ENCODE data around the gene LCN9.
"Not testable (repeated sequence)": the region's sequence is repeated elsewhere in the genome, so short reads cannot be mapped to it uniquely, and the experiment has no call there.

LCN9 gene

DNA sequence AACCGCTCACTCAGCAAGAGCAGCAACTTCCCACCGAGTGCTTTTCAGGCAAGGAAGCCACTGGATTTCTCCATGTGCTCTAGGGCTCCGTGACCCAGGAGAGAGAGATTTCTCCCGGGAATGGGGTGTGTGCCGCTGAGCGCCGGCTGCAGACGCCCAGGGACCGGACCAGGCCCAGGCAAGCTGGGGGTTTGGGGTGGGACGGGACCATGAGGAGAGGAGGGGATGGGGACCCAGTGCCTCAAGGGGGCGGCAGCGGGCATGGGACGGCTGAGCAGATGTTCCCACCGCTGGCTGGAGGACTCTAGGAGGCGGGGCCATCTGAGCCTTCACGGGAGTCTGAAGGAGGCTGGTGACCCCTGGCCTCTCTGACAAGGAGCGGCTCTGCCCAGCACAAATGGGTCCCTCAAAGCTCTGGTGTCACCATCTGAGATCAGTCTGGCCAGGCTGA is 8.5 kb downstream of the LCN9 start:
- DNase-seq (ENCODE audit: low read depth, low spot score) = no peak

DNA sequence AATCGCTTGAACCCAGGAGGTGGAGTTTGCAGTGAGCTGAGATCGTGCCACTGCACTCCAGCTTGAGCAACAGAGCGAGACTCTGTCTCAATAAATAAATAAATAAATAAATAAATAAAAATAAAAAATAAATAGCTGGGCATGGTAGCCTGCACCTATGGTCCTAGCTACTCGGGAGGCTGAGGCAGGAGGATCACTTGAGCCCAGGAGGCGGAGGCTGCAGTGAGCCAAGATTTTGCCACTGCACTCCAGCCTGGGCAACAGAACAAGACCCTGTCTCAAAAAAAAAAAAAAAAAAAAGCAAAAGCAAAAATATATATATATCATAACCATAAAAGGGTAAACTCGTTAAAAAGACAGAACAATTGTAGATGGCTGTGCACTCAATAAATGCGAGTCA is 9.7 kb downstream of the LCN9 start:
- DNase-seq (ENCODE audit: low read depth, low spot score) = not testable (repeated sequence)

DNA sequence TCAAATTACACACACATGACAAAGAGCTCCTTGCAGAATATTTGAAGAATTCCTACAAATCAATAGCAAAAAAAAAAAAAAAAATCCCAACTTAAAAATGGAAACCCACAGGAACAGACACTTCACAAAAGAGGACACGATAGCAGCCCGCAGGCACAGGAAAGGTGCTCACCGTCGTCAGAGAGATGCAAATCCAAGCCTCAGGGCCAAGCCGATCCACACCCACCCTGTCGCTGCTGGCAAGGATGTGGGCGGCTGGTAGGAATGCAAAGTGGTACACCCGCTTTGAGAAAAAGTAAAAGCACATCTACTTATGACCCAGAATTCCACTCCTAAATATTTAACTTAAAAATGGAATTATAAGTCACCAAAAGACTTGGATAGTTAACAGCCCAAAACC is 10.8 kb downstream of the LCN9 start:
- DNase-seq (ENCODE audit: low read depth, low spot score) = no peak

DNA sequence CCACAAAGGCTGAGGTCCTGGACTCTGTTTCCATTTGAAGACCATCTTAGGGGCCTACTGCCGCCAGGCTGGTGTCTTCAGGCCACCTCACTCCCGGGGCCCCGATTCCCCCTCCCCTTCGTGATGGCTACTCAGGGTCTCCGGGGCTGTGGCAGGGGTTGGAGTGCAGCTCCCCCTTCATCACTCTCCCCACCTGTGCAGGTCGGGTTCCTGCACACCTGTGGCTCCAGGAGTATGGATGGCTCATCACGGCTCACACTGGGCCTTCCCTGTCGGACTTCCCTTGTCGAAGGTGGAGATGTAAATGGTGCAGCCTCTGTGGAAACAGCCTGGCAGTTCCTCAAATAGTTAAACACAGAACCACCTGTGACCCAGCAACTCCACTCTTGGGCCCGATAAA is 11.9 kb downstream of the LCN9 start:
- no peak for DNase-seq (ENCODE audit: low read depth, low spot score)

DNA sequence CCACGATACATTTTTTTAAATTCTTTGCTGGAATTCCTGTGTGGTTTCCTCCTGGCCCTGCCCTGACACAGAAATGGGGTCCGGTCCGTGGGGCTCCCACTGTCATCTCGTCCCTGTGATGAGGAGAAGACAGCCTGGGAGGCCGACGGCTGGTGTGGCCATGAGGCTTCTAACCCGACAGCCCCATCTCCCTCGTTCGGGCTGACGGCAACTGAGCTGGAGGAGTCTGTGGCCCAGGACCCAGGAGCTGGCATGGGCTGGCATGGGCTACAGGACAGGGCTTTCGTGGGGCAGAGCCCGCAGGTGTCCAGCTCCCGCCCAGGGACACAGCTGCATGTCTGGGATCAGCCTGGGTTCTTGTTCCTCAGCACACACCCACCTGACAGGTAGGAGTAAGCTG is 13.8 kb downstream of the LCN9 start:
- no peak for DNase-seq (ENCODE audit: low read depth, low spot score)

DNA sequence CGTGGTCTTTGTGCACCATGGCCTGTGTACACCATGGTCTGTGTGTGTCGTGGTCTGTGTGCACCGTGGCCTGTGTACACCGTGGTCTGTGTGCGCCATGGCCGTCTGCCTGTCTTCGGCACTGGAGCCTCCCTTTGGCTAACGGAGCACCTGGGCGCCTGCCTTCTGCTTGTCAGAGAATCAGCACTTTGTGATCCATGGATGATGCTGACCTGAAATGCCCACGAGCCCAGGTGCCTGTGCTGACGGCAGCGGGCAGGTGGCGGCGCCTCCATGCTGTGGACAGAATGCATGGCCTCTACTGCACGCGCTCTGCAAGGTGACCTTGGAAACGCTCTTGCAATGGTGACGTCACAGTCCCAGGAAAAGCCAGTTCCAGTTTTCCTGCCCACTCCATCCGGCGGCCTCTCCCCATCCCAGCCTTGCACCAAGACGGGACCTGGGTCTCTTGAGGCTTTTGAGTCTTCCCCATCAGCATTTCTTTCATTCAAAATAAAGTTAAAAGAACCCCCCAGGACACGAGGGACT is 14.6 kb downstream of the LCN9 start:
- no peak for DNase-seq (ENCODE audit: low read depth, low spot score)

DNA sequence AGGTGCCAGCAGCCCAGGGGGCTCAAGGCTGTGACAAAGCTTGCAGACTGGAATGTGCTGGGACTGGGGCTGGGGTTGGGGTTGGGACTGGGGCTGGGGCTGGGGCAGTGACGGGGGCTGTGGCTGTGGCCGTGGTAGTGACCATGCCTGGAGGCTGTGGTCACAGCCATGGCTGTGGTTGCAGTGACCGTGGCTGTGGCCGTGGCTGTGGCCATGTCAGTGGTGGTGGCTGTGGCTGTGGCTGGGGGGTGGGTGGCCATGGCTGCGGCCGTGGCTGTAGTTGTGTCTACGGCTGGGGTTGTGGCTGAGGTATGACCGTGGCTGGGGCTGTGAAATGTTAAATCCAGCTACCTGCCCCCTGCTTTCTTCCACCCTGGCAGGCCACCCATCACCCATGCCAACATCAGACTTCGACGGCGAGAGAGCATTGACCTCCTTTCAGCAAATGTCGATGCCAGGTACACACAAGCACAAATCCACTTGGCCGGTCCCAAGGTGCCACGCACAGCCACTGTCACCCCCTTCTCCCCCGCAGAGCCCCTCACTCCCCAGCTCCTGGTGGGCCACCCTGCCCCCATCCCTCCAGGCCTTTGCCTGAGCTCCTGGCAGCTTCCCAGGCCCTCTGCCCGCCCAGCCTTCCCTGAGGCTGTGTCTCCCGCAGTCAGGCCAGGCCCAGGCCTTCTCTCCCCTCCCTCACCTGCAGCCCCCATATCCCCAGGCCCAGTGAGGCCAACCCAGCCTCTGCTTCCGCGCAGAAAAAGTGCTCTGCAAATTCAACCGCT is 15.3 kb downstream of the LCN9 start:
- no peak for DNase-seq (ENCODE audit: low read depth, low spot score)

DNA sequence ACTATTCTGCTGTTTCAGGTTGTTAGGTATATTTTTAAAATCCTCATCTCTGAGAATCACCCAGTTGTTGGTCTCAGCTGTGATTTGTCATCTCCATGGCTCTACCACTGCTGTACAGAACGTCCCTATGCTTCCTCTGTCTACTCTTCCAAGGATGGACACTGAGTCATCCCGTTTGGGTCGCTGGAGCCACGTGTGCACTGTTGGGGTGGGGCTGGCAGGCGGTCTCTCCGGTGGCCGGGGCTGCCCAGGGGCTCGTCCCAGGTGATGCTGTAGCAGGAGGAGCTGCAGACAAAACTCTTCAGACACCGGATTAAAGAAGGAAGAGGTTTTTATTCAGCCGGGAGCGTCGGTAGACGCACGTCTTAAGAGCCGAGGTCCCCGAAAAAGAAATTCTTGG is 16.9 kb downstream of the LCN9 start:
- DNase-seq (ENCODE audit: low read depth, low spot score) = no peak

DNA sequence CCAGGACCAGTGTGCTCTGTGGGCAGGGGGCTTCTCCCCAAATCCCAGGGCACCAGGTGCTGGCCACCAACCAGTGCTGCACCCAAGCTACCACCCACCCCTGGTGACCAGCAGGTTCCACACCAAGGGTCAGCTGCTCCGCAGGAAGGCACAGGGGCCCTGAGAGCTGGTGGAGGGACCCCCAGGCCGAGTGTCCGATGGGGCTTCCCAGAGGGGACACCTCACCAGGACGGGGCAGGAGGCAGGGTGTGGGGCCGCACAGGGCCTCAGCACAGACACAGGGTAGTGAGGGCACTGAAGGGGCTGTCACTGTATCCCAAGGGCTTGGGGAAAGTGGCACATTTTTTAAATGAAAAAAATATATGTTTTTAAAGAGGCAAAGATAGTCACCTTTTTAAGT is 18.1 kb downstream of the LCN9 start:
- DNase-seq (ENCODE audit: low read depth, low spot score) = no peak

DNA sequence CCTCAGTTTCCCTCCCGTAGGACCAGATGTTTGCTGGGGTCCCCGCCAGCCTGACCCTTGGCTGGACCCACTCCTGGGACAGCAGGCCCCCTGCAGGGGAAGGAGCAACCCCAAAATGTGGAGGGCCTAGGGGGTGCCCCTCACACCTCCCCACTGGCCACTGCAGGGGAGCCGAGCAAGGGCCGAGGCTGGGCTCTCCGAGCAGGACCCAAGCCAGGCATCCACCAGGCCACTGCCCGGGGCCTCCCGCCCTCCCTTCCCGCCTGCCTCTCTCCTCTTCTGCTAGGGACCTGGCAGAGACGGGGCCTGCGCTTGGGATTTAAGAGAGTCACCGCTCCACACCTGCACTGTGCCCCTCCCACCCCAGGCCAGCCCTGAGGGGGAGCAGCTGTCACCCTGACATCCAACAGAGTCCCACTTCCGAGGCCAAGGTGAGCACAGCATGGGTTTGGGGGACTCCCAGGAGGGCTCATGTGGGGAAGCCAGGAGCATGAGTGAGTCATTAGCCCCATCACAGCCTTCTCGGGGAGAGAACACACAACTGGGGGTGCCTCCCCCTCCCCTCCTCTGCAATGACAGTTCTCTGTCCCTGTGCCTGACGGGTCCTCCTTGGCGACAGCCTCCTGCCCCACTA is 20.4 kb downstream of the LCN9 start:
- DNase-seq (ENCODE audit: low read depth, low spot score) = no peak

DNA sequence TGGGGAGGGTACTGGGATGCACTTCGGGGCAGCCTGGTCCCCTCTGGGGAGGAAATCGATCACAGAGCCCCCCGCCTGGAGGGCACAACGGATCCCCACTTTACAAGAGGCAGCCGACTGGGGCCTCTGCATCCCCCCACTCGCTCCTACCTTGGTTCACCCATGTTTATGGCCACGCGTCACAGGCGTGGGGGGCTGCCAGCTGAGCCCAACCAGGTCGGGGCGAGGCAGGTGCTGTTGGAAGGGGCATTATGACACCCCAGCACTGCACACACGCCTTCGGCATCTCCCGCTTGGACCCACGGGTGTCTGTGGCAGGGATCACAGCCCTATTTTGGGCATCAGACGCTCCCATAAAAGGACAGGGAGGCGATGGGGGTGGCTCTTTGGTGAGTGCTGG is 21.6 kb downstream of the LCN9 start:
- no peak for DNase-seq (ENCODE audit: low read depth, low spot score)

DNA sequence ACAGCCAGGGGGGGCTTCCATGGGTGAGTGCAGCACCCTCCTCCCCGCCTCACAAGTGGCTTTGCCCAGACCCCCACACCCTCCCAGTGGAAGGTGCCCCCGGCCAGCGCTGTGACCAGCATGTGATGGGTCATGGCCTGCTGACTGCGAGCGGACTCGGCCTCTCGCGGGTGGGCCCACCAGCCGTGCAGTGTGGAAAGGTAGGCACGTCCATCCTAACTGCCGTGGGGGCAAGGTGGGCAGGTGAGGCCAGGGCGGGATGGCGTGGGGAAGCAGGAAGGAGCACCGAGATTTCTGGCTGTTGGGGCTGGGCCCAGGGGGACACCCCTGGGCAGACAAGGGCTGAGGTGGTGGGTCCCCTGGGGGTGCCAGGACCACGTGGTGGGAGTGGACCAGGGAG is 24.1 kb downstream of the LCN9 start:
- DNase-seq (ENCODE audit: low read depth, low spot score) = no peak

DNA sequence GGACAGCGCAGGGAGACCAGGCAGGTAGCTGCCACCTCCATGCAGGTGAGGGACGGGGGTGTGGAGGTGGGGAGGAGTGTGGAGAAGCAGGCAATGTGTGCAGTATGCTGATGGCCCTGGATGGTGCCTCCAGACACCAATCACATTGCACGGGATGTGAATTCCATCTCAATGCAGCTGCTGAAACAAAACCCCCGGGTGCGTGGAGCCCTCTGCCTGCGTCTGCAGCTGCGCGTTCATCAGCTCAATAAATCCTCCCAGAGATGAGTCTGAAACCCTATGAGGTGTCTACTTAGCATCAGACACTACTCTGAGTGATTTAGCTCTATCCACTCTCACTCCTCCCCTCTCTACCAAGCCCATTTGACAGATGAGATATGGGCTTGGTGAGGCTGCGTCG is 25.9 kb downstream of the LCN9 start:
- DNase-seq (ENCODE audit: low read depth, low spot score) = no peak

DNA sequence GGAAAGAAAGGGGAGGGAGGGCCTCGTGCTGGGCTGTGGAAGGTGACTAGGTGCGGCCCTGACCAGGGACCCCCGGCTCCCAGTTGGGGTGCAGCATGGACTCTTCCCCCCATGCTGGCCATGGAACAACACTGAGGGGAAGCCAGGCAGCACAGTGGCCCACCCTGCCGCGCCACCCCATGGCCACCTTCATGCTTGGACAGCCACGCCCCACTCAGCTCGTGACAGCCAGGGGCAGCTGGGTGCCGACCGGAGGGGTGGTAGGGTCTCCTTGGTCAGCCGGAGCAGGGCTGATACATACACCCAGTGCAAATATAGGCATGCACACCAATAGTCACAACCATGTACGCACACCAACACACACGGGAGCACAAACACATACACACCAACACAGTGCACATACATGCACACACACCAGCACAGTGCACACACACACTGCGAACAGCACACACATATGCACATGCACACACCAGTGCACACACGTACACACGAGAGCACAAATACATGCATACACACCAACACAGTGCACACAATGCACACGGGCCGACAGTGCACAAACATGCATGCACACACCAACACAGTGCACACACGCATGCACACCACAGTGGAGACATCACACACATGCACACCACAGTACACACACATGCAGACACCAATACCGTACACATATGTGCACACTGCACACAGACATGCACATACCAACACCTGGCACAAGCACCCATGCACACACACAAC is 27.9 kb downstream of the LCN9 start:
- no peak for DNase-seq (ENCODE audit: low read depth, low spot score)

DNA sequence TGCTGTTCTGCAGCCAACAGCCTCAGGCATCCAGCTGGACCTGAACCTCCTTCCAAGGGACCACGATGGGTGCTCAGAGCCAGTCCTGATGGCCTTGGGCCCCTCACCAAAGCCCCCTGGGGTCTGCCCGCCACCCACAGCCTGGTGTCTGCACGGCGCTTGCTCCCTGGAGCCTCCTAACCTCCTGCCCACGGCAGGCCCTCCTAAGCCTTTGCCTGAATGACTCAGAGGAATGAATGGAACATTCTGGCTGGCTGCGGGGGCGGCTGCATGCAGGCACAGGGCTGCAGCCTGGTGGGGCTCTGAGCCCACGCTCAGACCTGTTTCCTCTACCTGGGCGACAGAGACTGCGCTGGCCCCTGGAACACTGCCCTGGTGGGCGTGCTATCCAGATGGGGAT is 29.3 kb downstream of the LCN9 start:
- no peak for DNase-seq (ENCODE audit: low read depth, low spot score)

DNA sequence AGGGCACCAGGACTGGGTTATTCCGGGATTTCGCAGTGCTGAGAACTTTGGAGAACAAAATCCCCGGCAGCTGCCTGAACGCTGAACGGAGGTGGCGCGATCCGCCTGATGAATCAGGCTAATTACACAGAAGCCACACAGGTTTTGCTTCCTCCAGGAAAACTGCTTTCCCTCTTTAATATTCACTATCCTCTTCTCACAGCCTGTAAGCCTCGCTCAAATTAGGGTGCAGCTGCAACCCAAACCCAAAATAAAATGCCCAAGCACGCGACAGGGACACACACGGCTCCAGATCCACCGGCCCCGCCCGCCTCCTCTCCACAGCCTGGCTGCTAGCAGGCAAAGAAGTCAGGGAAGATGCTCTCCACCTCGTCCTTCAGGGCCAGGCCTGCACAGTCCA is 30.2 kb downstream of the LCN9 start:
- no peak for DNase-seq (ENCODE audit: low read depth, low spot score)

DNA sequence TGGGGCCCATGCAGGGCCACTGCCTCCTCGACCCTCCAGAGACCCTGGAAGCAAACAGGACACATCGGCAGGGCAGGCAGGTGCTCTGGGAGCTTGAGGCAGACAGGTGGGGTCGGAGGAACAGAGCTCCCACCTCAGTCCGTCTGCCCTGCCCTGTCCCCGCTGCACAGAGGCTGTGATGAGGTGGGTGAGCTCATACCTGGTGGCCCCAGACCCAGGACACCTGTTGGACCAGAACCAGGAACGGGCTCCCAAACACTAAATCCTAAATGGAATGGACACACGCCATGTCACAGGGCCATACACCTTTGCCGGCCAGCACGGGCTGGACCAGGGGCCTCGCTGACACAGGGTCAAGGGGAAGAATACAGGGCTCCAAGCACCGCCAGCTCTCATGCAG is 30.7 kb downstream of the LCN9 start:
- no peak for DNase-seq (ENCODE audit: low read depth, low spot score)

DNA sequence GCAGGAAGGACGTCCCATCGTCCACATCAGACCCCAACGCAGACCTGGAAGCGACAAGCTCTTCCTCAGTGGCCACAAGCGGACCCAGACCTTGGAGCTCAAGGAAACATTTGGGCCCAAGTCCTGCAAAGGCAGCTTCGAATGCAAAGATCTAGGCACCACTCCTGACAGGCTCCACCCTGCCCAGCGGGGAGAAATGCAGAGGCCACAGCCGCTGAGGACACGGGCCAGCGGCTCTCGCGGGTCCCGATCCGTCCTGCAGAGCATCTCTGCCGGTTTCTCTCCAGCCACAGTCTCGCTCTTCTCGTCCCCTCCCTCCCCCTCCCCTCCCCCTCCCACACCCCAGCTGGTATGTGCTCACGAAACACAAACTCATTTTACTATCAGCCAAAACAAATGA is 31.3 kb downstream of the LCN9 start:
- no peak for DNase-seq (ENCODE audit: low read depth, low spot score)

DNA sequence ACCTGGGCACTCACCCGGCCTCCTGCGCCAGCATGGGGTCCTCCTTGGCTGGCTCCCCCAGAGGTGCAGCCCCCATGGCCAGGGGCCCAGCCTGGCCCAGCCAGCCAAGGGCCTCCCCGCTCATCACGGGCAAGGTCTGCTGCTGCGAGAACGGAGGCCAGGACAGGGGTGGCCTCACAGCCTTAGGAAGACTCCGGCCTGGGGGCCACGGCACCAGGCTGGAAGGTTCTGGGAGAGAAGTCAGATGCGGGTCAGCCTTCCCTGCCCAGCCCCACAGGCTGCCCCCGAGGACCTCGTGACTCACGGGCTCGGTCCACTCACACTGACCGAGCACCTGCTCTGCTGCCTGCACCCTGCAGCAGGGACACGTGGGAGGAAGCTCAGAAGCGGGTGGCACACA is 31.9 kb downstream of the LCN9 start:
- no peak for DNase-seq (ENCODE audit: low read depth, low spot score)

DNA sequence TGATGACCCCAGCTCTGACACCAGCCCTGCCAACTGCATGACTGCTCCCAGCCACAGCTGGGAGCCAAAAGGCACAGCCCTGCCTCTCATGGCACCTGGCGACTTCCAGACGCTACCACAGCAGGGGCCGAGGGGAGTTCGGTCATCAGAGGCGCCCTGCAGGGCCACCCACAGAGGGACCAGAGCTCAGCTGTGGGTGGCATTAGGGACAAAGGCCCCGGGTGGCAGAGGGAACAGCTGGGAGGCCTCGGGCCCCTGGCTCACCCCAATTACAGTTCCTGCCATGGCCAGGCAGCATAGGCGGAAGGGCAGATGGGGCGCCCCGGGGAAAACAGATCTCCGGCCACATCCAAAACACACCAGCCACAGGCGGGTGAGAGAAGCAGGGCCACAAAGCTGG is 32.5 kb downstream of the LCN9 start:
- no peak for DNase-seq (ENCODE audit: low read depth, low spot score)

DNA sequence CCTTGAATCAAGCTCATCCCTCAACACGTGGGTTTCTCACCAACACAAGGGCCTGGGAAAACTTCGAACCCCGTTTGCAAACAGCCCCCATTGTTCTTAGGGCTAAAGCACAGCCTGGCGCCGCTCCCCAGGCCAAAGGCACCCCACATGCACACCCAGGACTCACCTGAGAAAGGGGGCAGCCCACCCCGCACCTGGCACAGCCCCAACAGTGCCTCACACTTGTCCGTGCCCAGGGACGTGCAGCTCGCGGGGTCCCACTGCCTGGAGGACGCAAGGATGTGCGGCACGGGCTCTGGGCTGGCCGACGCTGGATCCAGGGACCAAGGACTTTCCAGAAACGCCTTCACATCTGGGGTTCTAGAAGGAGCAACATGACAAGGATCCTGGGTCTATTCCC is 33.3 kb downstream of the LCN9 start:
- no peak for DNase-seq (ENCODE audit: low read depth, low spot score)

DNA sequence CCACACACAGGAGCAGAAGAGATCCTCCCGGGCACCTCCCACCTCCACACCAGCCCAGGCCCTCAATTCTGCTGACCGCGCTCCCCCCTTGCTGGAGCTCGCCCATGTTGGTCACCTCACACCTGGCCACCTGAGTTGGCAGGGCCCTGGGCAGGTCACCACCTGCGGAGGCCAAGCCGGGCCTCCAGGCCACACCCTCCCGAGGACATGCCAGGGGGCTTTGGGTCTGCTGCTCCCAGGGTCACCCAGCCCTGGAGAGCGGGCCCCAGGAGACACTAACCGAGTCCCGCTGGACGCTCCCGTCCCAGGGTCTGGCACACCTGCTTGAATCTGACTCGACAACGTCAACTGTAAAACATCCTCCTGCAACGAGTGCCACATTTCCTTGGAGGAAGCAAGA is 34.1 kb downstream of the LCN9 start:
- DNase-seq (ENCODE audit: low read depth, low spot score) = no peak

DNA sequence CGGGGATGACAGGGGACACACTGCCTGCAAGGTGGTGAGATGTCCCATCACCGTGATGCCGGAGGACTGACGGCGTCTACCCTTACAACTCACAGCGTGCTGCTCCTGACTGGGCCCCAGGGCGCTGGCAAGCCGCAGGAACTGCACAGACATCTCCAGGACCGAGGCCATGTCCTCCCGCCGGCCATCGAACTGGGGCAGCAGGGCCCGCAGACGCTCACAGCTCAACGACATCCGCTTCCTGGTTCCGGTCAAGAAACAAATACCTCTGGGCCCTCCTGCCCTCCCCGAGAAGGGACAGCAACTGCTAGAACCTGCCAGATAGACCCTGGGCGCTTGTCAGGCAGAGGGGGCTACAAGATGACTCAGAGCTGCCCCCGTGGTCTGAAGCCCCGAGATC is 35.1 kb downstream of the LCN9 start:
- DNase-seq (ENCODE audit: low read depth, low spot score) = no peak
